NCI-H128 (cell line): ENCODE measurements around the gene SHANK1.

ENCODE experiments used
- DNase-seq: peaks from one replicate; lab custom pipeline; 2025; ENCODE audit not compliant: unreplicated experiment; lab: John Stamatoyannopoulos, UW

The SHANK1 gene

GRCh38 chr19:50662651-50663481, 56.7 kb downstream of the SHANK1 start:
- no peak for DNase-seq

GRCh38 chr19:50661766-50662650, 57.6 kb downstream of the SHANK1 start:
- no peak for DNase-seq

- DNase-seq, result no peak
Observed at GRCh38 chr19:50661023-50661422, 58.6 kb downstream of the SHANK1 start.

DNA sequence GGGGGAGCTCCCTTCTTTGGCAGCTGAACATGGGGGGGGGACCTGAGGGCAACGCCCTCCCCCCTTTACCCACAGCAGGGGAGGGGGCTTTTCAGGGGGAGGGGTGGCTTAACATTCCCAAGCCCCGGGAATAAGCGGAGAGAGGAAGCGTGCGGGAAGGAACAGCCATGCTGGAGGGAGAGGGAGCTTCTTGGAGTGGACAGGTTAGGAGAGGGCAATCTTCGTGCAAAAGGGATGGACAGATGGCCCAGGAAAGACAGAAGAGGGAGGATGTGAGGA, 59.6 kb downstream of the SHANK1 start:
- no peak for DNase-seq

DNA sequence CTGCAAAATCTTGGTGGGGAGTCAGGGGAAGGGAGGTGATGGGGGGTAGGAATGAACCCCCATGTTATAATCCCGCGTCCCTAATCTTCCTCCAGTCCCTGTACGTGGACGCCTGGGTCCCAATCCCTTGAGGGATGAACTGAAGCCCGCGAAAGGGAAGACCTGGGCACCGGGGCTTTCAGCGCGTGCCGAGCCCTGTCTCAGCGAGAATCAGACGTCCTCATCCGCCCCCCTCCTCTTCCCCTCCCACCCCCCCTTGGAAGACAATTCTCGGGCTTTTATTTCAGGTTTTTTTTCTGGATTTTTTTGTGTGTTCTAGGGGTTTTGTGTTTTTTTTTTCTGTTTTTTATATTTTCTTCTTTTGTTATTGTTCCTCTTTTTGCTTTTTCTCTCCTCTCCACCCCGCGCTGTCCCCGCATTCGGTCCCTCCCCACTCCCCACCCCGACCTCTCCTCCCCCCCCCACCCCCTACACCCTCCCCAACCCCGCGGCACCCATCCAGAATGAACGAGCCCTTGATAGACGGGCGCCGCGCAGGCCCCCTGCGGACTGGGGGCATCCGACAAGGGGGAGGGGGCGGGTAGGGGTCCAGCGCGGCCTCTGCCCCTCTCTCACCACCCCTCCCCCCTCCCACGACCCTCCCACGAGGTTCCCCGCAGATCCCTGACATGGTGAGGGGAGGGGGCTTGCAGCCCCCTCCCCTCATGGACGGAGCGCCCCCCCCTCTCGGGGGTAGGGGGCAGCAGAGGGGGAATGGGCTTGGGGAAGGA, 60.1 kb downstream of the SHANK1 start:
- DNase-seq, result no peak

GRCh38 chr19:50658441-50659317, 60.9 kb downstream of the SHANK1 start:
- DNase-seq, result no peak

DNA sequence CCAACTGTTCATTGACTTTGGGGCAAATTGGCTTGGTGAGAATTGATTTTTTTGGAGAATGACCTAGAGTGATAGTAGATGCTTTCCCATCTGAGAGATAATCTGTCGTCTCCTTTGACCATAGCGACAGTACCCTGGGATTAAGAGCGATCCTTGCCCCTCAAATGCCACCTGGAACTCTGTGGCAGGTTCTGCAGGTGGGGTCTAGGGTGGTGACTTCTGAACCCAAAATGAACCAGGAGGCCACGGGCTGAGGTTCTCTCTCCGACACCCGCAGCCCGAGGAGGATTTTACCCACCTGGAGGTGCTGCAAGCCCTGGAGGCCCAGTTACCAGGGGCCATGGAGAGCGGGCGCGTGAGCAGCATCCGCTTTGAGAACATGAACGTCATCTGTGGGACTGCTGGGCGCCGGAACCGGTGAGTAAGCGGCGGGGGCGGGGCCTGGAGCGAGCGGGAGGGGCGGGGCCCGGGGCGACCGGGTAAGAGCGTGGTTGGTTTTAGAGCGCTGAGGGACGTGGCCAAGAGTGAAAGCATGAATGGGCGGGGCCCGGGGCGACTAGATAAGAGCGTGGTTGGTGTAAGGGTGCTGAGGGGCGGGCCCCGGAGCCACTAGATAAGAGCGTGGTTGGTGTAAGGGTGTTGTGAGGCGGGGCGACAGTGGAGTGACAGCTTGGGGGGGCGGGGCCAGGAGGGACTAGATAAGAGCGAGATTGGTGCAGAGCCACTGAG, 61.7 kb downstream of the SHANK1 start:
- no peak for DNase-seq

- DNase-seq, result no peak
Observed at GRCh38 chr19:50657222-50657669, 62.4 kb downstream of the SHANK1 start.

DNA sequence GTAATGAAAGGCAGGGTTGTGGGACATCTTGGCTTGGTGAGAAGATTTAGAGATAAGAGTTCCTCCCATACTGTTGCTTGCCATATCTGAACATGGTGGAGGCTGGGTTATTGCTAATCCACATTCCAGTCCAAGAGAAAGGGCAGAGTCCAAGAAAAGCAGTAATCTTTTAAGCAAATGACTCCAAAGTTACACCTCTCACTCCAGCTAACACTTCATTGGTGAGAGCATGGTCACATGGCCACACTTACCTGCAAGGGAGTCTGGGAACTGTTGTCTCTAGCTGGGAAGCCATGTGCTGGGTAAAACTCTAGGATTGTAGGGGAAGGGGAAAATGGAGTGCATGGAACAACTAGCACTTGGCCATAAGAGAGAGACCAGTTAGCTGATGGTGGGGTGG, 64.7 kb downstream of the SHANK1 start:
- no peak for DNase-seq

- no peak for DNase-seq
Observed at GRCh38 chr19:50652722-50653121, 66.9 kb downstream of the SHANK1 start.

GRCh38 chr19:50651174-50651573, 68.4 kb downstream of the SHANK1 start:
- no peak for DNase-seq

GRCh38 chr19:50649433-50650391, 69.9 kb downstream of the SHANK1 start, which contains the start of gene C19orf81:
Gene C19orf81 (plus strand): TSS chr19:50649445. CDS start chr19:50649445, 0 bp downstream.
- DNase-seq, result no peak

DNA sequence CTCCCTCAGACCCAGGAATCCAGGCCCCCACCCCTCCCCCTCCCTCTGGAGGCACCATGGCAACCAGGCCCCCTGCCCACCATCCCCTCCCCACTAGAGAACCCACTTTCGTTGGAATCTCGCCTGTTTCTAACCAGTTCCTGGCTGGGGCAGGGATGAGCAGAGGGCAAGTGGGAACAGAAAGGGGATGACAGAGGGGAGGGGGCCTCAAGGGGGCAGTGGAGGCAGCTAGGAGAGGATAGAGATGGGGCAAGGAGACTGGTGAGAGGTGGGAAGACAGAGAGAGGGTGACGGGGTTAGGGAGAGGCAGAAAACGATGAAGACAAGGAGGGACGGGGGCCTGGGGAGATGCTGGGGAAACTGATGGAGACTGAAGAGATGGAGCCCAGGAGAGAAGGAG, 70.9 kb downstream of the SHANK1 start:
- no peak for DNase-seq

DNA sequence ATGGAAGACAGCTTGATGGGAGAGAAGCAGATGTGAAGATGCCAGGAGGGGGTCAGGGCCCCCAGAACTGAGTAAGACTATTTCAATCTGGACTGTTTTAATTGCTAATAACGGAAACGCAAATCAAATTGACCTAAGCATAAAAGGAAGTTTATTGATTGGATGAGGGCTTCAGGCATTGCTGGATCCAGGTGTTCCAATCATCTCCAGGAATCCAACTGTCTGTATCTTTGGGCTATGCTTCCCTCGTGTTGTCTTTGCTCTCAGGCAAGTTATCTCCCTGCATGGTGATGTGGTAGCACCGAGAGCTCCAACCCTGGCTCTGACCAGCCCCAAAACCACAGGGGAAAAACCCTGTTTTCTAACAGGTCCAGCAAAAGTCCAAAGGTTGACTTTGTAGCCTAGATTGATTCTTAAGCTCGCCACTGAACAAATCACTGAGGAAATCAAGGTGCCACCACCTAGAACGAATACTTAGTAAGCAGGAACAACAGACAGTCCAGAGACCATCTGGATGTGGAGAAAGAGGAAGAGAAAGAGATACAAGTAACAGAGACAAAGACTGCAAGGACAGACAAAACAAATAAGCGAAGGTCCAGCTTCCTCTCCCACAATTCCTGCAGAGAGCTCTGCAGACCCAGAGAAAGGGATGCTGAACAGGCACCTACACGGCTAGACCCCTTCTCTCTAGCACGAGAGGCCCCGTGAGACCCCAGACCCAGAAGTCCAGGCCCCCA, 71.6 kb downstream of the SHANK1 start:
- DNase-seq, result no peak

DNA sequence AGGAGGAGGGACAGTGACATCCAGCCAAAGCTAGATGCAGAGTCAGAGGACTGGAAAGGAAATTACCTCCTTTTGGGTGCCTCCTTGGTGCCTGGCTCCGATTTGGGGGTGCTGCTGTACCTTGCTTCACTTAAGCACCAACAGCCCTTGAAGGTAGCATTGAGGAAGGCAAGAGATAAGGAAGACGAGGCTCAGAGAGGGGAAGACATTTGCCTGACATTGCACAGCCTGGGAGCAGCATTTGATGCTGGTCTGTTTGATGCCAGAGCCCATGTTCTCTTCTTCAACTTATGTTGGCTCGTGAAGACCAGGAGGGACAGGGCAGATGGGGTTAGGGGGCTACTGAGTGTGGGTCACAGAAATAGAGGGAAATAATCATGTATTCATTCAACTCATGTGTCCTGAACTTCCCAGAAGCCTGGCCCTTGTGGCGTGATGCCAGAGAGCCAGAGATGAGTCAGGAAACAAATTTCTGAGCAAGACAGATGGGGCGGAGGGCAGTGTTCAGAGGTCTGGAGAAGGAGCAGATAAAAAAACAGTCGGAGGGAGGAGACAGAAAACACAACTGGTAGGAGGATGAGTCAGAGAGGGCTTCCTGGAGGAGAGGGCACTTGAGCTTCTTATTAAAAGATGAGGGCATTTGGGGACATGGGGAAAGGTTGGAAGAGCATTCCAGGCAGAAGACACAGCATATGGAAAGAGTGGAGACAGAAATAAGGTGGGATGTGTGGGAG, 73.4 kb downstream of the SHANK1 start:
- no peak for DNase-seq

GRCh38 chr19:50645107-50645506, 74.5 kb downstream of the SHANK1 start:
- no peak for DNase-seq

GRCh38 chr19:50644315-50644915, 75.2 kb downstream of the SHANK1 start:
- DNase-seq, result no peak
